WTC11 (cell line): ENCODE measurements around the gene ITLN1. TPM values are rescaled to one million over a fixed set of nuclear protein-coding genes. Genes with fewer than 3 reads are reported as not detected.

ENCODE experiments used
- ATAC-seq: fragments of 200-7000 bp; cut with Tn5 transposase; 2 replicates; pipeline ENCODE4 v1.10.0; 2021; ENCODE audit warnings: mild to moderate bottlenecking, moderate library complexity
- CTCF ChIA-PET: fragments of 300-600 bp; sonication (Branson Sonifier 250); formaldehyde crosslinking; loops from one replicate; lab custom pipeline; 2021; ENCODE audit warnings: antibody characterized with exemption; lab: Charles Lee
- POLR2A ChIA-PET: fragments of 350-600 bp; sonication (Branson Sonifier 250); formaldehyde crosslinking; loops from one replicate; lab custom pipeline; 2021; ENCODE audit warnings: antibody characterized with exemption; lab: Charles Lee
- DNase-seq: peaks from one replicate; pipeline ENCODE4 v3.0.0; 2021; ENCODE audit warnings: low spot score
- H3K27ac Mint-ChIP-seq: 2 replicates; pipeline ENCODE4 v1.8.0; 2021; ENCODE audit warnings: mixed read lengths
- H3K27me3 Mint-ChIP-seq: 2 replicates; pipeline ENCODE4 v1.8.0; 2021; ENCODE audit warnings: low read depth, mild to moderate bottlenecking, moderate library complexity, mixed read lengths
- H3K36me3 Mint-ChIP-seq: 2 replicates; pipeline ENCODE4 v1.8.0; 2021; ENCODE audit warnings: mixed read lengths
- H3K4me1 Mint-ChIP-seq: 2 replicates; pipeline ENCODE4 v1.8.0; 2022; ENCODE audit warnings: mixed read lengths
- H3K4me3 Mint-ChIP-seq: 2 replicates; pipeline ENCODE4 v1.8.0; 2021; ENCODE audit warnings: mild to moderate bottlenecking, moderate library complexity, mixed read lengths
- H3K9me3 Mint-ChIP-seq: 2 replicates; pipeline ENCODE4 v1.8.0; 2021; ENCODE audit warnings: mixed read lengths
- ATF1 ChIP-seq: sonication (generic); formaldehyde crosslinking; IDR thresholded peaks from 2 replicates; pipeline ENCODE4 v1.8.1; 2023; ENCODE audit warnings: mild to moderate bottlenecking, moderate library complexity, missing genetic modification reagents
- ATF3 ChIP-seq: sonication (generic); formaldehyde crosslinking; conservative IDR thresholded peaks from 2 replicates; pipeline ENCODE4 v1.8.1; 2022; ENCODE audit warnings: mild to moderate bottlenecking, missing genetic modification reagents
- CTCF ChIP-seq: fragments of 200-600 bp; IDR thresholded peaks from 2 replicates; pipeline ENCODE4 v1.8.0; 2022; ENCODE audit warnings: antibody characterized with exemption
- ESRRA ChIP-seq: sonication (generic); formaldehyde crosslinking; IDR thresholded peaks from 2 replicates; pipeline ENCODE4 v1.8.1; 2022; ENCODE audit warnings: mild to moderate bottlenecking, missing genetic modification reagents, borderline replicate concordance
- FOXJ3 ChIP-seq: sonication (generic); formaldehyde crosslinking; IDR thresholded peaks from 2 replicates; pipeline ENCODE4 v1.9.0; 2021; ENCODE audit warnings: missing genetic modification reagents, mild to moderate bottlenecking, borderline replicate concordance
- GRHL2 ChIP-seq: fragments of 250-450 bp; sonication (Bioruptor Pico); IDR thresholded peaks from 2 replicates; pipeline ENCODE4 v1.8.0; 2022; ENCODE audit warnings: mild to moderate bottlenecking, moderate library complexity; ENCODE audit not compliant: insufficient replicate concordance, severe bottlenecking
- KAT7 ChIP-seq: sonication (generic); formaldehyde crosslinking; IDR thresholded peaks from 2 replicates; pipeline ENCODE4 v1.8.1; 2023; ENCODE audit warnings: missing genetic modification reagents, mild to moderate bottlenecking, borderline replicate concordance
- MLX ChIP-seq: sonication (generic); formaldehyde crosslinking; IDR thresholded peaks from 2 replicates; pipeline ENCODE4 v1.8.1; 2023; ENCODE audit warnings: mild to moderate bottlenecking, missing genetic modification reagents, moderate library complexity
- NFATC4 ChIP-seq: fragments of 250-450 bp; sonication (Bioruptor Pico); IDR thresholded peaks from 2 replicates; pipeline ENCODE4 v1.9.0; 2021; ENCODE audit warnings: mild to moderate bottlenecking
- NFE2L1 ChIP-seq: sonication (generic); formaldehyde crosslinking; IDR thresholded peaks from 2 replicates; pipeline ENCODE4 v1.8.1; 2023; ENCODE audit warnings: missing genetic modification reagents
- NR3C1 ChIP-seq: sonication (generic); formaldehyde crosslinking; conservative IDR thresholded peaks from 2 replicates; pipeline ENCODE4 v1.8.1; 2023; ENCODE audit warnings: low read depth, mild to moderate bottlenecking, missing genetic modification reagents
- OVOL2 ChIP-seq: fragments of 250-450 bp; sonication (Bioruptor Pico); IDR thresholded peaks from 2 replicates; pipeline ENCODE4 v1.9.0; 2021; ENCODE audit warnings: mild to moderate bottlenecking, borderline replicate concordance
- RELA ChIP-seq: sonication (generic); formaldehyde crosslinking; IDR thresholded peaks from 2 replicates; pipeline ENCODE4 v1.8.1; 2022; ENCODE audit warnings: missing genetic modification reagents, mild to moderate bottlenecking, borderline replicate concordance
- SMAD4 ChIP-seq: sonication (generic); formaldehyde crosslinking; IDR thresholded peaks from 2 replicates; pipeline ENCODE4 v1.8.0; 2022; ENCODE audit warnings: mild to moderate bottlenecking, missing genetic modification reagents
- TEAD1 ChIP-seq: sonication (generic); formaldehyde crosslinking; IDR thresholded peaks from 2 replicates; pipeline ENCODE4 v1.8.0; 2022; ENCODE audit warnings: mild to moderate bottlenecking, missing genetic modification reagents
- TEAD4 ChIP-seq: sonication (generic); formaldehyde crosslinking; IDR thresholded peaks from 2 replicates; pipeline ENCODE4 v1.8.0; 2022; ENCODE audit warnings: mild to moderate bottlenecking, missing genetic modification reagents
- ZNF396 ChIP-seq: fragments of 250-450 bp; sonication (Bioruptor Pico); IDR thresholded peaks from 2 replicates; pipeline ENCODE4 v1.8.0; 2021; ENCODE audit warnings: mild to moderate bottlenecking, moderate library complexity, borderline replicate concordance
- ZNF425 ChIP-seq: fragments of 250-450 bp; sonication (Bioruptor Pico); conservative IDR thresholded peaks from 2 replicates; pipeline ENCODE4 v1.9.0; 2021; ENCODE audit warnings: mild to moderate bottlenecking
- total RNA-seq: library from RNA; stranded (reverse); gene quantifications from 3 replicates; pipeline ENCODE4 v1.2.3, GENCODE V29; 2021
- TF ChIP-seq, protein P1 (sequence below): fragments of 250-450 bp; sonication (Bioruptor Pico); IDR thresholded peaks from 2 replicates; pipeline ENCODE4 v1.9.0; 2021; ENCODE audit warnings: moderate library complexity, mild to moderate bottlenecking, inconsistent platforms, borderline replicate concordance
- TF ChIP-seq, protein P2 (sequence below): sonication (generic); formaldehyde crosslinking; IDR thresholded peaks from 2 replicates; pipeline ENCODE4 v1.8.1; 2023; ENCODE audit warnings: mild to moderate bottlenecking, missing genetic modification reagents, borderline replicate concordance
- TF ChIP-seq, protein P3 (sequence below): sonication (generic); formaldehyde crosslinking; IDR thresholded peaks from 2 replicates; pipeline ENCODE4 v1.8.0; 2023; ENCODE audit warnings: missing genetic modification reagents, mild to moderate bottlenecking, borderline replicate concordance

The ITLN1 gene
- total RNA-seq, 1 experiment from 2014 or later: not detected

DNA sequence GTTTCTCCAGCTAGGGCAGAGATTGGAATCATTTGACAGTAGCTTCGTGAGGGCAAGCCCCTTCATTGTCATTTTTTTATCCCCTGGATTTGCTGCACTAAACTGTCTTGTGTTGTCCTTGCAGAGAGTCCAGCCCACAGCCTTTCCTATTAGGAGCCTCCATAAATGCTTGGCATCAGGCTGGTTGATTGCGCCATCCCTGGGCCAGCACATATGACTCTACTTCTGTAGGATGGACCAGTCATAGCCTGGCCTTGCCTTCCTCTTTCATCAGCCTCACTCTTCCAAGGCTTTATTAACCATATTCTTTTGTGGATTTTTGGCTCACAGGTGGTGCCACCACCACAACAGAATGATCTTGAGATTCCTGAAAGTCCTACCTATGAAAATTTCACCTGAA is 57.6 kb downstream of the ITLN1 start:
- Mint-ChIP-seq H3K4me1 (peaks cover 3% of the 10 kb centered on the region), H3K4me3 (no peak overlapping the region), H3K36me3 (no peaks in the 10 kb centered on the region), H3K27me3 (peaks cover 11% of the 10 kb centered on the region; the same call in 1 of the 2 replicates)
- ChIA-PET CTCF (interaction anchor here (0.6 to 1.4 kb wide), 4 partner anchors 47 to 352 kb away, joined by 3 to 6 read pairs (median 3); no protein-coding TSS in a partner anchor), POLR2A (no interaction called here)
- ATAC-seq: no peak
- no peak for TF ChIP-seq FOXJ3 (CRISPR knock-in tag)
- TF ChIP-seq KAT7 (CRISPR knock-in tag): no peak
- TF ChIP-seq ATF1 (CRISPR knock-in tag): no peak
- TF ChIP-seq, all 79 proteins: peak for 0
- DNase-seq: no peak
- Mint-ChIP-seq H3K9me3 (no peaks in the 10 kb centered on the region), H3K27ac (no peak overlapping the region)

GRCh38 chr1:160826546-160826945 is 58.4 kb downstream of the ITLN1 start:
- H3K27me3 Mint-ChIP-seq: peaks cover 11% of the 10 kb centered on the region; the same call in 1 of the 2 replicates
- no peaks in the 10 kb centered on the region for H3K36me3 Mint-ChIP-seq
- no peak overlapping the region for H3K4me3 Mint-ChIP-seq
- no peak for DNase-seq
- ChIA-PET CTCF (interaction anchor here (0.9 to 1.4 kb wide), 2 partner anchors 49 to 146 kb away, joined by 3 read pairs; no protein-coding TSS in a partner anchor), POLR2A (no interaction called here)
- ATAC-seq: no peak
- no peak overlapping the region for H3K27ac Mint-ChIP-seq
- no peaks in the 10 kb centered on the region for H3K9me3 Mint-ChIP-seq
- peaks cover 3% of the 10 kb centered on the region for H3K4me1 Mint-ChIP-seq
- no peak for TF ChIP-seq ATF1 (CRISPR knock-in tag)
- TF ChIP-seq ZNF425 (CRISPR knock-in tag): no peak
- no peak for TF ChIP-seq TEAD4 (CRISPR knock-in tag)
- TF ChIP-seq ESRRA: no peak
- TF ChIP-seq SMAD4 (CRISPR knock-in tag): no peak
- TF ChIP-seq TEAD1 (CRISPR knock-in tag): no peak
- TF ChIP-seq NFE2L1 (CRISPR knock-in tag): no peak
- no peak for TF ChIP-seq OVOL2 (CRISPR knock-in tag)
- TF ChIP-seq, protein P1, sequence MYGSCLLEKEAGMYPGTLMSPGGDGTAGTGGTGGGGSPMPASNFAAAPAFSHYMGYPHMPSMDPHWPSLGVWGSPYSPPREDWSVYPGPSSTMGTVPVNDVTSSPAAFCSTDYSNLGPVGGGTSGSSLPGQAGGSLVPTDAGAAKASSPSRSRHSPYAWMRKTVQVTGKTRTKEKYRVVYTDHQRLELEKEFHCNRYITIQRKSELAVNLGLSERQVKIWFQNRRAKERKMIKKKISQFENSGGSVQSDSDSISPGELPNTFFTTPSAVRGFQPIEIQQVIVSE: no peak
- TF ChIP-seq GRHL2 (CRISPR knock-in tag): no peak
- no peak for TF ChIP-seq NR3C1
- TF ChIP-seq RELA (CRISPR knock-in tag): no peak
- no peak for TF ChIP-seq MLX (CRISPR knock-in tag)
- TF ChIP-seq, protein P2, sequence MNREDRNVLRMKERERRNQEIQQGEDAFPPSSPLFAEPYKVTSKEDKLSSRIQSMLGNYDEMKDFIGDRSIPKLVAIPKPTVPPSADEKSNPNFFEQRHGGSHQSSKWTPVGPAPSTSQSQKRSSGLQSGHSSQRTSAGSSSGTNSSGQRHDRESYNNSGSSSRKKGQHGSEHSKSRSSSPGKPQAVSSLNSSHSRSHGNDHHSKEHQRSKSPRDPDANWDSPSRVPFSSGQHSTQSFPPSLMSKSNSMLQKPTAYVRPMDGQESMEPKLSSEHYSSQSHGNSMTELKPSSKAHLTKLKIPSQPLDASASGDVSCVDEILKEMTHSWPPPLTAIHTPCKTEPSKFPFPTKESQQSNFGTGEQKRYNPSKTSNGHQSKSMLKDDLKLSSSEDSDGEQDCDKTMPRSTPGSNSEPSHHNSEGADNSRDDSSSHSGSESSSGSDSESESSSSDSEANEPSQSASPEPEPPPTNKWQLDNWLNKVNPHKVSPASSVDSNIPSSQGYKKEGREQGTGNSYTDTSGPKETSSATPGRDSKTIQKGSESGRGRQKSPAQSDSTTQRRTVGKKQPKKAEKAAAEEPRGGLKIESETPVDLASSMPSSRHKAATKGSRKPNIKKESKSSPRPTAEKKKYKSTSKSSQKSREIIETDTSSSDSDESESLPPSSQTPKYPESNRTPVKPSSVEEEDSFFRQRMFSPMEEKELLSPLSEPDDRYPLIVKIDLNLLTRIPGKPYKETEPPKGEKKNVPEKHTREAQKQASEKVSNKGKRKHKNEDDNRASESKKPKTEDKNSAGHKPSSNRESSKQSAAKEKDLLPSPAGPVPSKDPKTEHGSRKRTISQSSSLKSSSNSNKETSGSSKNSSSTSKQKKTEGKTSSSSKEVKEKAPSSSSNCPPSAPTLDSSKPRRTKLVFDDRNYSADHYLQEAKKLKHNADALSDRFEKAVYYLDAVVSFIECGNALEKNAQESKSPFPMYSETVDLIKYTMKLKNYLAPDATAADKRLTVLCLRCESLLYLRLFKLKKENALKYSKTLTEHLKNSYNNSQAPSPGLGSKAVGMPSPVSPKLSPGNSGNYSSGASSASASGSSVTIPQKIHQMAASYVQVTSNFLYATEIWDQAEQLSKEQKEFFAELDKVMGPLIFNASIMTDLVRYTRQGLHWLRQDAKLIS: no peak
- TF ChIP-seq ZNF396 (CRISPR knock-in tag): no peak
- TF ChIP-seq NFATC4 (CRISPR knock-in tag): no peak
- no peak for TF ChIP-seq ATF3
- TF ChIP-seq CTCF: no peak
- TF ChIP-seq, protein P3, sequence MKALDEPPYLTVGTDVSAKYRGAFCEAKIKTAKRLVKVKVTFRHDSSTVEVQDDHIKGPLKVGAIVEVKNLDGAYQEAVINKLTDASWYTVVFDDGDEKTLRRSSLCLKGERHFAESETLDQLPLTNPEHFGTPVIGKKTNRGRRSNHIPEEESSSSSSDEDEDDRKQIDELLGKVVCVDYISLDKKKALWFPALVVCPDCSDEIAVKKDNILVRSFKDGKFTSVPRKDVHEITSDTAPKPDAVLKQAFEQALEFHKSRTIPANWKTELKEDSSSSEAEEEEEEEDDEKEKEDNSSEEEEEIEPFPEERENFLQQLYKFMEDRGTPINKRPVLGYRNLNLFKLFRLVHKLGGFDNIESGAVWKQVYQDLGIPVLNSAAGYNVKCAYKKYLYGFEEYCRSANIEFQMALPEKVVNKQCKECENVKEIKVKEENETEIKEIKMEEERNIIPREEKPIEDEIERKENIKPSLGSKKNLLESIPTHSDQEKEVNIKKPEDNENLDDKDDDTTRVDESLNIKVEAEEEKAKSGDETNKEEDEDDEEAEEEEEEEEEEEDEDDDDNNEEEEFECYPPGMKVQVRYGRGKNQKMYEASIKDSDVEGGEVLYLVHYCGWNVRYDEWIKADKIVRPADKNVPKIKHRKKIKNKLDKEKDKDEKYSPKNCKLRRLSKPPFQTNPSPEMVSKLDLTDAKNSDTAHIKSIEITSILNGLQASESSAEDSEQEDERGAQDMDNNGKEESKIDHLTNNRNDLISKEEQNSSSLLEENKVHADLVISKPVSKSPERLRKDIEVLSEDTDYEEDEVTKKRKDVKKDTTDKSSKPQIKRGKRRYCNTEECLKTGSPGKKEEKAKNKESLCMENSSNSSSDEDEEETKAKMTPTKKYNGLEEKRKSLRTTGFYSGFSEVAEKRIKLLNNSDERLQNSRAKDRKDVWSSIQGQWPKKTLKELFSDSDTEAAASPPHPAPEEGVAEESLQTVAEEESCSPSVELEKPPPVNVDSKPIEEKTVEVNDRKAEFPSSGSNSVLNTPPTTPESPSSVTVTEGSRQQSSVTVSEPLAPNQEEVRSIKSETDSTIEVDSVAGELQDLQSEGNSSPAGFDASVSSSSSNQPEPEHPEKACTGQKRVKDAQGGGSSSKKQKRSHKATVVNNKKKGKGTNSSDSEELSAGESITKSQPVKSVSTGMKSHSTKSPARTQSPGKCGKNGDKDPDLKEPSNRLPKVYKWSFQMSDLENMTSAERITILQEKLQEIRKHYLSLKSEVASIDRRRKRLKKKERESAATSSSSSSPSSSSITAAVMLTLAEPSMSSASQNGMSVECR (CRISPR knock-in tag): no peak
